GM18951 (cell line): ENCODE measurements around the gene BUB1B.

Experiments used
- POLR2A ChIP-seq: IDR thresholded peaks from 4 replicates; pipeline ENCODE4 v1.6.1; 2011; ENCODE audit warnings: mild to moderate bottlenecking; ENCODE audit not compliant: insufficient read length, insufficient read depth; ENCODE audit errors: extremely low read depth
- in situ Hi-C: fragments of 300-500 bp; cut with MboI; formaldehyde crosslinking; loops from one replicate; pipeline ENCODE4 v1.12.0; 2022; ENCODE audit warnings: low sequenced_read_pairs, mixed read lengths, inconsistent platforms; ENCODE audit not compliant: unreplicated experiment

BUB1B gene

GRCh38 chr15:40242601-40243000 lies 81.7 kb downstream of the BUB1B start:
- in situ Hi-C loops: no loop called here
- no peak for TF ChIP-seq POLR2A

- no peak for TF ChIP-seq POLR2A
- in situ Hi-C loops: no loop called here
These were observed 82.4 kb downstream of the BUB1B start for GRCh38 chr15:40243126-40243810.

GRCh38 chr15:40244961-40245523 lies 84.2 kb downstream of the BUB1B start:
- in situ Hi-C loops: no loop called here
- no peak for TF ChIP-seq POLR2A

GRCh38 chr15:40245666-40246450 lies 85.0 kb downstream of the BUB1B start:
- no peak for TF ChIP-seq POLR2A
- in situ Hi-C loops: no loop called here

GRCh38 chr15:40246496-40247280 lies 85.8 kb downstream of the BUB1B start:
- TF ChIP-seq POLR2A: no peak
- in situ Hi-C loops: no loop called here

GRCh38 chr15:40247406-40247971 lies 86.6 kb downstream of the BUB1B start:
- in situ Hi-C loops: no loop called here
- TF ChIP-seq POLR2A: no peak

GRCh38 chr15:40248006-40248783 lies 87.3 kb downstream of the BUB1B start:
- in situ Hi-C loops: no loop called here

GRCh38 chr15:40249477-40250303 lies 88.8 kb downstream of the BUB1B start:
- in situ Hi-C loops: no loop called here
- no peak for TF ChIP-seq POLR2A

More at GRCh38 chr15:40248006-40248783, 87.3 kb downstream of the BUB1B start:
- TF ChIP-seq POLR2A: no peak

- no peak for TF ChIP-seq POLR2A
- in situ Hi-C loops: no loop called here
These were observed 89.4 kb downstream of the BUB1B start for GRCh38 chr15:40250304-40250656.

GRCh38 chr15:40250771-40251483 lies 90.1 kb downstream of the BUB1B start:
- no peak for TF ChIP-seq POLR2A
- in situ Hi-C loops: no loop called here
